HG02970 (cell line): ENCODE results near the gene SAMD4A.

Experiments
- ATAC-seq: cut with Tn5 transposase; IDR thresholded peaks from one replicate; pipeline ENCODE4 v1.9.1; 2021; ENCODE audit warnings: mild to moderate bottlenecking, moderate library complexity, moderate number of reproducible peaks; ENCODE audit not compliant: unreplicated experiment, low FRiP score

The SAMD4A gene

DNA sequence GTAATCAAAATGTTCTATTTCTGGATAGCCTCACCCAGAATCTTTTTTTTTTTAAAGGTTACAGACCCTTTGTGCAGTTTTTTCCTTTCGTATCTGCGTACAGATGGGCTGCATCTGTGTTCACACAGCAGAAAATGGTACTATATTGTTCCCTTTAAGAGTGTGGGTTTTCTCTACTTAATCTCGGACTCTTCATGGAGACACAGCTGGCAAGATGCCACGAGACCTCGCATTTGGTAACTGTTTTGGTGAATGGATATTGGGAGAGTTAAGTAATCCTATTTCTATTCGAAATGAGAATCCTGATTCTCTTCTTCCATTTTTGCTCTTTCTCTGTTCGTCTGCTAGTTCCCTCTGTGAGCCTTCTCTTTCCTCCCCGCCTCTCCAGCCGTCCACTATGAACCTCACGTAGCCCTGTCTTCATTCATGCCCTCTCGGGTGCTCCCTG, 85.7 kb downstream of the SAMD4A start:
- no peak for ATAC-seq

DNA sequence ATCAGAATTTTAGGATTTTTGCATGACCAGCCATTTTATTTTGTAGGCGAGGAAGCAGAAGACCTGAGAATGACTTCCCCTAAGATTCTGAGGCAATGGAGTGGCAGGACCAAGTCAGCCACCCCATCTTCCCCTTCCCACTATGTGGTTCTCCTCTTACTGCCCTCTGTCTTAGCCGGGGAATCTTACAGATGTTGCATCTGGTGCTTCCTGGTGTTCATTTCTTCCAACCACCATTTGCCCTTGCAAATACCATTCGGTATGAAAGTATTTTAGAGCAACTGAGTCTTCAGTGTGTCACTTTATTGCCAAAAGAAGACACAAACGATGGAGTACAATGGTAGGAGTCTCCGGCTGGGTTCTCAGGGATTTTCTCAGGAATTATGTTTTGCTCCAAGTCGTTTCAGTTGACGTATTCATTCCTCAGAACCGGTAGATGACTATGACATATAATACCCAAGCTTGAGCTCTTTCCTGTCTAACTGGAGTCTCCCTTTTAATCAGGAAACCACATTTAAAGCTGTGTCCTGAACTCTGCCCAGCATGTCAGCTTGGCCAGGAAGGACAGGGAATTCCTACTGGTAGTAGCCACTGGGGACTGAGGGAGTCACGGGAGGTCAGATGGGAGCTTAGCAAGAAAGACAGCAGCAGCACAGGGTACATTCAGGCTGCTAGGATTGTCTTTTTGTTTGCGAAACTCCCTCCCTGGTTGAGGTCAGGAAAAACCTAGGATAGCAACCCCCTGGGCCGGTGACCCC, 87.0 kb downstream of the SAMD4A start:
- no peak for ATAC-seq

DNA sequence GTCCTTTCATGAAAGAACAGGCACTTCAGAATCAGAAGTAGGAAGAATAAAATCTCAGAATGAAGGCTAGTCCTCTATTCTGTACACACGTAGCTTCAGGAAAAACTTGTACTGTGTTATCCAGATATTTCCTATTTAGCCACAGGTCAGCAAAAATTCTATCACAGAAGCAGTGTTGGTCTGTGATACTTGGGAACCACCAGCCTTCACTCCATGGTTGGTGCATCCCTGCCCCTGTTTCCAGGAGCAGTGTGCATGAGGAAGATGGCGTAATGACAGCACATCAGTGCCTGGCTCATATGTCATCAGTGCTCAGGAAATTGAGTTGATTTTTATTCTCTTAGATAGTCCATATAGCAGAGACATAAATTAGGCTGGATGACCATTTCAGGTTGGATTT, 87.7 kb downstream of the SAMD4A start:
- ATAC-seq = no peak

DNA sequence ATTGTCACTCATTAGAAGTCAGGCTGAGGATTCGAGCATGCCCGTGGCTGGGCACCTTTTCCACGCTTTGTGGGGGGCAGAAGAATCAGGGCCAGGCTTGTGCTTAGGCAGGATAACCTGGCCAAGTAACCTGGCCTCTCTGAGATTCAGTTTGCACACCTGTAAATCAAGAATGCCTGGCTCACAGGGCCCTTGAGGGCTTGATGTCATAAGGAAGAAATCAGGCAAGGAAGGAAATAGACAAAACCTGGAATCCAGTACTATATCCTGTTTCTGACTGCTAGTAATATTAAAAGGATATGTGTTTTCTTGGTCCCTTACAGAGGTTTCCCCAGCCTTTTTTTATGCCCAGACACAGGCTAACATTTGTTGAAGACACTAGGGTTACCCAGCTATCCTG, 91.9 kb downstream of the SAMD4A start:
- no peak for ATAC-seq

DNA sequence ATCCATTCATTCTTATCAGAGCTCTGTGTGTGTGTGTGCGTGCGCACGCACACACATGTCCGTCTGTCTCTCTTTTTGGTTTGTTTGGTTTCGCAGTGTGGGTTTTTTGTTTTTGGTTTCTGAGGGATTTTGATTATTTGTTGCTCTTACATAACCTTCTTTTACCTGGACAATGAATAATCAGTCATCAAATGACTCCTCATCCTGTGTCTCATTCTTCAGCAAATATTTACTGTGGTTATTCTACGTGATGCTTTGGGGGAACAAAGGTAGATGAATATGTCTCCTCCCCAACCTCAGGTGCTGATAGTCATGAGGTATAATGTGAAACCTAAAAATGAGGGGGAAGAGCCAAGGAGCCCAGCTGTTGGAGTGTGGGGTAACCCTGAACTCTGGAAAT, 92.4 kb downstream of the SAMD4A start:
- ATAC-seq = no peak

DNA sequence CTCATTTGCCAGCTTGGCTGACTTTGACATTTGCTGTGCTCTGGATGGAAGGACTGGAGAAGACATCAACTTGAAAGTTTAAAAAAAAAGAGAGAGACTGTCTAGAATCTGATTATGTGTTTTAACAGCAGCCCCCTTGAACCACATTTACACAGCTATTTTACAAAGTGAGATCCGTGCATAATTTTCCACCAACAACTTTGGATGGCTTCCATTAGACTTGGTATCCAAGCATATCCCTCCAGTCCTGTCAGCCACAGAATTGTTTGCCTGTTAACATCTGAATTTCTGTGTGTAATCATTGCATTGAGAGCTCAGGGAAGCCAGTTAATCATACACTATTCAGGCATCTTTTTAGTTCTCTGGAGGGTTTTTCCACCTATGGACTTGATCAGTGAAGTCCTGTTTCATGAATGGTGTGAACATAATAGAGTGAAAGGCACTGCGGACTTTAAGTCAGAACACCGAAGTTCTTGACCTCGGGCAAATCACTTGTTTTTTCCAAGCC, 93.7 kb downstream of the SAMD4A start:
- ATAC-seq = no peak

DNA sequence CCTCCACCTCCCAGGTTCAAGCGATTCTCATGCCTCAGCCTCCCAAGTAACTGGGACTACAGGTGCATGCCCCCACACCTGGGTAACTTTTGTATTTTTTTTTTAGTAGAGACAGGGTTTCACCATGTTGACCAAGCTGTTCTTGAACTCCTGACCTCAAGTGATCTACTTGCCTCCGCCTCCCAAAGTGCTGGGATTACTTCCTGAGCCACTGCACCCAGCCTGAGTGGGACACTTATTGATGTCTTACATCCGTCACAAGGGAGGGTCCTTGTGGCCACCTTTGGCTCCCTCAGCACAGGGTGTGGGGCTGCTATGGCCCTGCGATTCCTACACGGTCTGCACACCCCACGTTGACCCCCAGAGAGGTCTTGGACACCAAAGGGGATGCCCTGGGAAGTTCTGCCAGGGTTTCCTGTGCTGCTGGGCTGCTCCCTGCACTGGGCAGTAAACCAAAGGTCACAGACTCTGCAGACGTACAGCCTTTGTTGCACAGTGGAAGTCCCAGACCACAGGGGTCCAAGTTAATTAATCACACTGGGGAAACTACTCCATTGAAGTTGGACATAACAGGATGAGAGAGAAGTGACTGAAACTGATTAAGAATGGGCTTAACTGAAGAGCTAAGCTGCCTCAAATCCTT, 95.7 kb downstream of the SAMD4A start:
- no peak for ATAC-seq

DNA sequence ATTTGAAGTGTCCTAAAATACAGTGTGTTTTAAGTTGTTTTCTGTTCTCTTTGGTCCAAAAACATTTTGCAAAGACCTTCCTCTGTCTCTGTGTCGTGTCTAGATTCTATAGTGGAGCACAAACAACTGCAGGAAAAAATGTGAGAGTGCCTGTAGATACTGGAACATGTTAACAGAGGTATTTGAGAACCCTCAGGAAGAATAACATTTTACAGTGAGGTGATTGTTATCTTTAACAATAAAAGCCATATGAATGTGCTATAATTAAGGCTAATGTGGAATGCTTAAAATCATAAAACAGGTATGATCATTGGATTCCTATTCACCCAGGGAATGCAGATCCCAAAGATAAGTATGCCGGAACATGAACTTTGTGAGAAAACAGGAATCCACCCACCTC, 98.0 kb downstream of the SAMD4A start:
- no peak for ATAC-seq

DNA sequence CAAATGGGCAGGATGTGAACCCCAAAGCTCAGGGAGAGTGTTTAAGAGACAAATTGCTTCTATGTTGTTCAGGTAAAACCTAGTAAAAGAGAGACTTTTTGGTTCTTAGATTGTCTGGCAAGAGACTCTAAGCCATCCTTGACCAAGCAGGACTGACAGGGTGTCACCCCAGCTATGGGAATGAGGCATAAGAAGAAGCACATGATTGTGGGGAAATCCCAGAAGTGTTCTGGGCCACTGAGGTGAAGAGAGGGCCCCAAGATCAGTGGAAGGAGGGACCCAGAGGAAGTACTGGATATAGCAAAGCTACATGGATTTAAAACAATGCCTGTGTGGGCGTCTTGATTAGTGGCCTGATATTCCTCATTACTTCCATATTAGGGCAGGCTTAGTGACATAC, 99.0 kb downstream of the SAMD4A start:
- ATAC-seq = no peak

DNA sequence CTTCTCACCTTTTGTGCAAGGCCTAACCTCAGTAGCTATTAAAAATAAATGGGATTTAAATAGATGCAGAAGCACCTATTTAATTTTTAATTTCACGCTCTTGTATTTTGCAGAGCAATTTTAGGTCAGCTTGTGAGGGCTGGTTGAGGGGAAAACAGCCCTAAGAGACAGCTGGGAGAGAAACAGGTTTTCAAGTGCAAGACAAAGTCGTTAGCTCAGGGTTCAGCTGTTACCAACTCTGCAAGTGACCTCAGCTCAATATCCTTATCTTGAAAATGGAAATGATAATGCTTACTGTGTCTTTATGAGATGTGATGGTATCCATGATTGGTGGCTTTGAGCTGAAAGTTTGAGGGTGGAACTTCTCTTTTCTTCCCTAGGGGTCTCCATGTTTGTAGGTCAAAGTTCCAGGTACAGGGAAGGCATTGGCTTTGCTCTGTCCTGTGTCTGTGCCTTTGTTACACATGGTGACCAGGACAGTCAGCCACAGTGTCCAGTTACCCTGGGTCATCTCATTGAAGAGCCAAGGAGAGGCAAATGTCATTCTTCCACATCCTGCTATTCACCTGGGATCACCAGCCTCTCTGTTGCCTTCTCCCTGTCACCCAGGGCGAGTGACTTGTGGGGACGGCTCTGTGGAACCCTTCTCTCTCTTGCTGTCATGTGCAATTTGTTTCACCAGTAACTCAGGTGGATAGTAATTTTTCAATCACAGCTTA, 100.3 kb downstream of the SAMD4A start:
- no peak for ATAC-seq

DNA sequence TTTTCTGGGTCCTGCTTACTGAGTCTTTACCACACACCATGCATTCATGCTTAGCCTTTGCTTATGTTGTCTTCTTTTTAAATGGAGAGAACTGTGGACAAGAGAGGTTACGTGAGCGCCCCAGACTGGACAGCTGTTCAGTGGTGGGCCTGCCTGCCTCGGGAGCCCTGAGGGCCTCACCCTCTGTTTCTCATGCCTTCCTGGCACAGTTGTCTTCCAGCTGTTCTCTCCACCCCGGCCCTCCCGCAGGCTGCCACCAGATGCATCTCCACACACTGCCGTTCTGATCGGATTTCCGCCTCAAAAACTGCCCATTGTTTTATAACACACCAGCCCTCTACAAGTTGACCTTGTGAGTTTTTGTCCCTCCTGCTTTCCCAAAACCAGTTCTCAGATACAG, 100.8 kb downstream of the SAMD4A start:
- no peak for ATAC-seq

DNA sequence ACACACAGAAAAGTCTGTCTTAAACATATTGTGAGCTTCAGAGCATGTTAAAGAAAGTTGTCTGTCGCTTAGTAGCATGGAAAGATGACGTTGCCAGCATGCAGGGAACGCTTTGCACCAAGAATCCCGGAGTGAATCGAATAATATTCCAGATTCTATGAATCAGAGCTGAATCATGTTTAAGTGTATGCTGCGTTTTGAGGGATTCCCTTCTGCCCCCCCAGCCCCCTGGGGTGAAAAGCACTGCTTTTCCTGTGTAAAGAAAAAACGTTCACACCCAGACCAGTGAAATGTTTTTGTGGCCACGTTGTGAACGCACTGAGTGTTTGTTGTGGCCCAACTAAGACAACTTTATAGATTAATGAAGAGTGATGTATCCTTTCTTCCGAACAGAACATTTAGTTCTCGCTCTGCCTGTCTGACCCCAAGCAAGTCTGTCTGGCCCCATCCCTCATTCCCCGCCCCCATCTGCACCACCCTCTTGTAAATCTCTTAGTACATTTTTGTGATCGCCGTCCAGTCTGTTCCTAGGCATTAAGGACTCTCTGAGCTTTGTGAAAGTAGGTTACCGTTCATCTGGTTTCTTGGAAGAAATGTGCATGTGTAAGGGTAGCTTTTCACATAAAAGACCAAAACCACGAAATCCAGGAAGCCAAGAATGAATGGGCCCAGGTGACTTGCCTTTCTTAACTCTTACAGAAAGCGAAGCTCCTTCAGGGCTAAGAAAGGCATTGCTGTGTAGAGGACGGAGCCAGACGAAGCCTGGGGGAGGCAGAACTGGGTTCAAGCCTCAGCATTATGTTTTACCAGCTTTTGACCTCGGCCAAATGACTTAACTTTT, 103.0 kb downstream of the SAMD4A start:
- no peak for ATAC-seq

DNA sequence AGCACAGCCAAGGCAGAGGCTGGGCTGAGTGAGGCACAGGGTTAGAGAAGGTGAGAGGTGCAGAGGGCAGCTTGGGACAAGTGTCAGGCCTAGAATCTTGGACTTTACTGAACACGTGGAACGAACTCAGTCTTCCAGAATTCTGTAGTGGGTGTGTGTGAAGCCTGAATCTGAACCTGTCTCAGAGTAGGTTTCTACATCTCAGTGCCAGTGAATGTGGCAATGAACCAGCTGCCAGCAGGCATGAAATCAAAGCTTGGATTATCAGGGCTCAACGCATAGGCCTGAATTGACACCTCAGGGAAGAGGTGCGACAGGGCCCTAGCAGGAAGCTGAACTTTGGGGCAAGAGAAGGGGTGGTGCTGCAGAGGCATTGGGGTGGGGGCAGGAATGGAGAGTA, 104.6 kb downstream of the SAMD4A start:
- no peak for ATAC-seq

DNA sequence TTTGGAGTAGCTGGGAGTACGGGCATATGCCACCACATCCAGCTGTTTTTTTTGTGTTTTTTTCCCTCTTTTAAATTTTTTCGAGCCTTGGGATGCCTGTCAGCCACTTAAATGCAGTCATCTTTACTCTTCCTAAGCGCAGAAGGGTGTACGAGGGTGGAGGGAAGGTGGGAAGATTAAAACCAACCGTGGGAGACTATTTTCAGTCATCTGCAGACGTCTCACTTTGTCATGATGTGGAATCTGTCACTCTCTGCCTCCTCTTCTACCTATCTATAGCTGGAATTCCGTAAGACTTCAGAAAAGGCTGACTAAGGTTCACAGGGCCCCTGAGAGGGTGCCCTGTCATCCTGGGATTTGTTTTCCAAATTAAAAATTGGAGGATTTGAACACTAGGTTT, 105.3 kb downstream of the SAMD4A start:
- ATAC-seq = no peak

DNA sequence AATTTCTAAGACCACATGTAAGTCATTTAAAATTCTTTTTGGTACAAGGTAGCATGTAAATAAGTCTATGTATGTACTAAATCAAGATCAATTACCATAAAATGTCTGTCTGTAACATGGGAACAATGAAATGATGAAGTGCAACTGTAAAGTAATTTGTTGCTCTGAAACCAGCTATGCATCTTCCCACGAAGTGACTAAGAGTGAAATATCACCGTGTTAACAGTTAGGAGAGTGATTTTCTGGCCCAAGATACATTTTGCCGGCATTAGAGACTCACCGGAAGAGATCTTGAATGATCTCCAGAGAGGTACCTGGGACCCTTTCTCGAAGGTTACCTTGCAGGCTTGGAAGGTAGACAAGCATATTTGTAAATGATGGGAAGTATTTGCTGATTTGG, 105.8 kb downstream of the SAMD4A start:
- ATAC-seq = no peak

DNA sequence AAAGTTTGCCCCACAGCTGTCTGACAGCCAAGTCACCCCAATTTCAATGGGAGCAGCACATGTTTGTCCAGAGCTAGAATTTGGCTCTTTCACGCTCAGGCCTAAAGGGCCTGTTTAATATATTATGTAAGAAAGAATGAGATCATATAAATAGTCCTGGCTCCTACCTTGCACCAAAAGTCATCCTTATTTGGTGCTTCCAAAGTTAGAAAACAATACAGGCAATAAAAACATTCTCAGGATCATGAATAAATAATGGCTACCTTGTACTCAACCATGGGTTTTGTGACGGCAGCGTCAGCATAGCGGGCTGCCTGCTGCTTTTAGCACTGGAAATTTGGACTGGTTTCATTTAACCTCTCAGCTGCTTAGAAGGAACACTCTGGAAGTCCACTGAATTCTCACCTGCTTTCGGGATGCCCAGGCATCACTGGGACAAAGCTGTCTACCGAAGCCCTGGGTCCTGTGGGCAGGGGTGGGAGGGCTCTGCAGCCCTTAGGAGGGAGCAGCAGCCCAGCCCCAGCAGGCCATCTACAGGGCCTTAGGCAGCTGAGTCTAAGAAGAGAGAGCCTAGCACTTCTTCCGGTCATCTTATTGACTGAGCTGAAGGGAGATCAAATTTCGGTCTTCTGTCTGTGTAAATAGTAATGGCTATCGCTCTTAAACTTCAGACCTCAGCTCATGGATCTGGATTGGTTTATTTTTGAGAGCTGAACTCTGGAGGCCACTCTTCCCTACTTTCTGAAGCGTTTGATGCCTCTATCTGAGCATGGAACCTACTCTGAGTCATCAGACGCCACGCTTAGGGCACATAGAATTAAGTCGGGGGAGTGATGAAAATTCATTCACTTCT, 106.5 kb downstream of the SAMD4A start:
- ATAC-seq = no peak

DNA sequence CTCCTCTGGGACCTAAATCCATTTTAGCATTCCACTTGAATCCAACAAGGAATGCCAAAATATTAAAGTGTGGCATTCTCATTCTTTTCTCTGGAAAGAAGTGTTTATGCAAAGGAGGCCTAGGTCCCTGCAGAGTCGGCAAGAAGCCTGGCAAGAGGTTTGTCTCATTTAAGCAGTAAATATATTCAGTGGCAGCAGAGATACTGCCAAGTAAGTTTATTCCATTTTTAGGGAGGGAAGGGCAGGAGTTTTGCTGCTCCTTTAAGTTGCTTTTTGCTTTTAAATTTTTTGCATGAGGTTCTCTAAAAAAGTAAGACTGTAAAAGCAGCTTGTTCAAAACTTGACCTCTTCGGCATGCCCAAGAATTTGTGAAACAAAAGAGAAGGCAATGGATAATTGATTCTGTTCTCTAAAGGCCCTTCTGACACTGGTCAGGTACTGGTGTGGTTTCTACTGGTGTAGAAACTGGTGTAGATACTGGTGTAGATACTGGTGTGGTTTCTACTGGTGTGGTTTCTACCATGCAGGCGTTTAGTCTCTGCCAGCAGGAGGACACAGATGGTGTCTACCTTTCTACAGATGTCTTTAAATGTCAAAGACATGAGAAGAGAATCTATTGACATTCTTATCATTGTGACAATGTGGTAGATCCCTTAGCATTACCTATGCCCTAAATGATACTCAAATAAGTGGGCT, 107.3 kb downstream of the SAMD4A start:
- ATAC-seq = no peak

DNA sequence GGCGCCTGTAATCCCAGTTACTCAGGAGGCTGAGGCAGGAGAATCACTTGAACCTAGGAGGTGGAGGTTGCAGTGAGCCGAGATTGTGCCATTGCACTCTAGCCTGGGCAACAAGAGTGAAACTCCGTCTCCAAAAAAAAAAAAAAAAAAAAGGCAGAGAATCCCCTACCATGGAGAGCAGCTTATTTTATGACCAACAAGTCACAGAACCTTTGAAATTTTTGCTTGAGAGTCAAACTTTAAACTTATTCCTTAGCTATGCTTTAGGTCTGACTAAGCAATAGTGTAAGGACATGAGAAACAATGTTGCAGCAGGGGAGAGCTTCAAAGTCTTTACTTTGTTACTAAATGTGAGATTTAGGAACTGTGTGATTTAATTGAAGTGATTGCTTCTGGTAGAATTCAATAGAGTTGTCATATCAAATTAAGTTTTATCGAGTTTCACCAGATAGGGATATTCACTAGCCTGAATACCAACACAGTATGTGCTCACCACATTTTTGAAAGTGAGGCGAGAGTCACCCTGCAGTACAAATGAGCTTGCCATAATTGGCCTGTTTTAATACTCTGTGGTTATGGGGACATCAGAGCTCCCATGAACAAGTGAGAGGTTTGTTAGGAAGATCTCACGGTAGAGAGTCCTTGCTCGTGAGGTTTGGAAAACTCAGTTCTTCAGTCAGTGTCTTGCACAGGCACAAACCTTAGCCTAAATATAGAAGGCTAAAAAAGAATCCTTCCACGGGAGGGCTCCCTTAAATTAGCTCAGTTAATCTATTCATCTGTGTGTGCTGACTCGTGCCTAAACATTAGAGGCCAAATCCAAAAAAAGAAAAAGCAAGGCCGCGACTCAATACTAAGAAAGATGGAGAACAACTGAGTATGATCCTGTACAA, 108.6 kb downstream of the SAMD4A start:
- ATAC-seq = no peak
